B cell (primary cell): ENCODE results near the gene IGFBP3. TPM values are rescaled to one million over a fixed set of nuclear protein-coding genes. Genes with fewer than 3 reads are reported as not detected.

ENCODE experiments used
- ATAC-seq: fragments of 200-7000 bp; cut with Tn5 transposase; one replicate; pipeline ENCODE4 v1.10.0; 2021; ENCODE audit warnings: low read depth, mild to moderate bottlenecking, moderate number of reproducible peaks, moderate library complexity
- CTCF ChIA-PET: fragments of 350-600 bp; sonication (Branson Sonifier 250); formaldehyde crosslinking; loops from one replicate; lab custom pipeline; 2021; ENCODE audit warnings: antibody characterized with exemption, inconsistent platforms; lab: Charles Lee
- POLR2A ChIA-PET: fragments of 350-600 bp; sonication (Branson Sonifier 250); formaldehyde crosslinking; loops from one replicate; lab custom pipeline; 2021; ENCODE audit warnings: antibody characterized with exemption; lab: Charles Lee
- DNase-seq: peaks from one replicate; pipeline ENCODE4 v3.0.0; 2013
- H2AFZ ChIP-seq: 2 replicates; pipeline ENCODE4 v1.6.1; 2012; ENCODE audit warnings: mild to moderate bottlenecking, low read depth, low read length; ENCODE audit not compliant: insufficient read depth, poor library complexity, severe bottlenecking
- H3K27ac ChIP-seq, 2 donors: 1 replicate in 1 of 2; 2 replicates in 1 of 2; pipeline ENCODE4 v1.5.1; 2012 to 2013; ENCODE audit warnings: low read length in 2 of 2, mild to moderate bottlenecking in 2 of 2, moderate library complexity in 1 of 2
- H3K27me3 ChIP-seq, 4 experiments: fragments of 200-600 bp in 1 of 4; sonication (generic) in 1 of 4; replicated peaks in 1 of 4; 1 replicate in 2 of 4; 2 replicates in 2 of 4; pipeline versions ENCODE4 v1.6.1 to v1.7.0; 2013 to 2016; ENCODE audit warnings: low read length in 3 of 4, mild to moderate bottlenecking in 2 of 4, mixed read lengths in 1 of 4, moderate library complexity in 1 of 4; ENCODE audit not compliant: insufficient read depth in 4 of 4, control insufficient read depth in 3 of 4; ENCODE audit errors: control extremely low read depth in 1 of 4
- H3K36me3 ChIP-seq, 2 experiments: replicated peaks in 1 of 2; 1 replicate in 1 of 2; 2 replicates in 1 of 2; pipeline versions ENCODE4 v1.6.1 to v1.7.1; 2013; ENCODE audit warnings: low read length in 1 of 2; ENCODE audit not compliant: insufficient read depth in 2 of 2, control insufficient read depth in 1 of 2; ENCODE audit errors: control extremely low read depth in 1 of 2, extremely low read depth in 1 of 2
- H3K4me1 ChIP-seq, 2 donors: fragments of 200-600 bp in 1 of 2; sonication (generic) in 1 of 2; 1 replicate in 1 of 2; 2 replicates in 1 of 2; pipeline versions ENCODE4 v1.5.1 to v1.6.1; 2013 to 2017; ENCODE audit warnings: low read length in 2 of 2; ENCODE audit not compliant: control insufficient read depth in 2 of 2, insufficient read depth in 2 of 2
- H3K4me2 ChIP-seq: replicated peaks from 2 replicates; pipeline ENCODE3; 2012; ENCODE audit warnings: mild to moderate bottlenecking, low read depth, low read length; ENCODE audit not compliant: poor library complexity, severe bottlenecking
- H3K4me3 ChIP-seq, 5 experiments: fragments of 200-600 bp in 1 of 5; sonication (generic) in 1 of 5; 1 replicate in 3 of 5; 2 replicates in 2 of 5; pipeline versions ENCODE4 v1.5.1 to v1.7.0; 2011 to 2016; ENCODE audit warnings: low read length in 4 of 5, mild to moderate bottlenecking in 4 of 5, low read depth in 2 of 5, control low read depth in 1 of 5, moderate library complexity in 1 of 5; ENCODE audit not compliant: insufficient read depth in 1 of 5; ENCODE audit errors: control extremely low read depth in 1 of 5, extremely low read depth in 1 of 5
- H3K79me2 ChIP-seq: fragments of 200-600 bp; sonication (generic); one replicate; pipeline ENCODE4 v1.6.0; 2016; ENCODE audit warnings: low read length; ENCODE audit not compliant: control insufficient read depth, insufficient read depth
- H3K9ac ChIP-seq: fragments of 200-600 bp; sonication (generic); 2 replicates; pipeline ENCODE4 v1.6.1; 2017; ENCODE audit warnings: mild to moderate bottlenecking, low read length, moderate library complexity
- H3K9me3 ChIP-seq, 3 donors: one replicate each; pipeline versions ENCODE4 v1.6.1 to v1.7.1; 2013; ENCODE audit warnings: low read length in 2 of 3; ENCODE audit not compliant: control insufficient read depth in 2 of 3, insufficient read depth in 1 of 3; ENCODE audit errors: control extremely low read depth in 1 of 3
- H4K20me1 ChIP-seq: 2 replicates; pipeline ENCODE4 v1.6.0; 2012; ENCODE audit warnings: mild to moderate bottlenecking, low read length; ENCODE audit not compliant: insufficient read depth, control insufficient read depth, poor library complexity, severe bottlenecking
- H3K27ac Mint-ChIP-seq: one replicate; pipeline ENCODE4 v1.8.0; 2021; ENCODE audit warnings: mixed read lengths
- H3K27me3 Mint-ChIP-seq: one replicate; pipeline ENCODE4 v1.8.0; 2021; ENCODE audit warnings: mixed read lengths
- H3K4me1 Mint-ChIP-seq: one replicate; pipeline ENCODE4 v1.8.0; 2021; ENCODE audit warnings: mixed read lengths
- H3K4me3 Mint-ChIP-seq: one replicate; pipeline ENCODE4 v1.8.0; 2021; ENCODE audit warnings: mixed read lengths
- H3K9me3 Mint-ChIP-seq: one replicate; pipeline ENCODE4 v1.8.0; 2022; ENCODE audit warnings: mixed read lengths; ENCODE audit not compliant: insufficient read depth
- EZH2 ChIP-seq: IDR thresholded peaks from 2 replicates; pipeline ENCODE4 v1.6.1; 2012; ENCODE audit warnings: borderline replicate concordance, low read depth, mild to moderate bottlenecking, moderate library complexity, low read length; ENCODE audit not compliant: insufficient read depth, poor library complexity, severe bottlenecking
- WGBS: methylation state at CpG from one replicate; pipeline ENCODE4 v1.1.5; 2013; ENCODE audit warnings: missing lambda C conversion rate; ENCODE audit not compliant: insufficient coverage; 5-methylcytosine and 5-hydroxymethylcytosine counted together
- intact Hi-C: fragments of 100-400 bp; cut with micrococcal nuclease; formaldehyde crosslinking; loops from one replicate; pipeline ENCODE4 v1.10.0; 2022
- polyA plus RNA-seq: library from polyadenylated mRNA; depleted of rRNA; stranded (reverse); fragments of >200 nt; gene quantifications from 2 replicates; pipeline ENCODE4 v1.2.3, GENCODE V29; 2012
- total RNA-seq, 2 donors: library from RNA; stranded (reverse); fragments of 120-200 nt in 1 of 2; gene quantifications; 1 replicate in 1 of 2; 2 replicates in 1 of 2; pipeline versions ENCODE4 v1.2.3 to v1.2.4, GENCODE V29; 2013 to 2022
- TF ChIP-seq, protein P1 (sequence below): fragments of 200-600 bp; IDR thresholded peaks from one replicate; pipeline ENCODE4 v1.8.0; 2022; ENCODE audit warnings: antibody characterized with exemption, mild to moderate bottlenecking

Gene IGFBP3
- total and polyA plus RNA-seq, 2 donors (not counting 1 experiment from before 2014, with no cell fraction given): not detected

GRCh38 chr7:45891462-45892402 lies 29.3 kb downstream of the IGFBP3 start:
- ChIA-PET POLR2A (no interaction called here), CTCF (interaction anchor here (1.1 to 1.7 kb wide), 6 partner anchors 9 to 1364 kb away, joined by 3 to 12 read pairs (median 4); no protein-coding TSS in a partner anchor)
- Histone ChIP-seq H3K36me3 (no peaks in the 10 kb centered on the region), H3K27me3 (peaks cover 0 to 46% (median 26%) of the 10 kb centered on the region in 4 experiments), H3K27ac (no peak overlapping the region), H3K4me3 (no peak overlapping the region), H3K9ac (no peak overlapping the region), H3K4me1 (no peaks in the 10 kb centered on the region), H3K9me3 (no peaks in the 10 kb centered on the region), H2AFZ (no peak overlapping the region), H3K4me2 (no peak overlapping the region), H4K20me1 (no peaks in the 10 kb centered on the region), H3K79me2 (no peaks in the 10 kb centered on the region)
- peaks cover 72% of the 10 kb centered on the region for H3K27me3 Mint-ChIP-seq
- TF ChIP-seq EZH2: no peak
- TF ChIP-seq, protein P1, sequence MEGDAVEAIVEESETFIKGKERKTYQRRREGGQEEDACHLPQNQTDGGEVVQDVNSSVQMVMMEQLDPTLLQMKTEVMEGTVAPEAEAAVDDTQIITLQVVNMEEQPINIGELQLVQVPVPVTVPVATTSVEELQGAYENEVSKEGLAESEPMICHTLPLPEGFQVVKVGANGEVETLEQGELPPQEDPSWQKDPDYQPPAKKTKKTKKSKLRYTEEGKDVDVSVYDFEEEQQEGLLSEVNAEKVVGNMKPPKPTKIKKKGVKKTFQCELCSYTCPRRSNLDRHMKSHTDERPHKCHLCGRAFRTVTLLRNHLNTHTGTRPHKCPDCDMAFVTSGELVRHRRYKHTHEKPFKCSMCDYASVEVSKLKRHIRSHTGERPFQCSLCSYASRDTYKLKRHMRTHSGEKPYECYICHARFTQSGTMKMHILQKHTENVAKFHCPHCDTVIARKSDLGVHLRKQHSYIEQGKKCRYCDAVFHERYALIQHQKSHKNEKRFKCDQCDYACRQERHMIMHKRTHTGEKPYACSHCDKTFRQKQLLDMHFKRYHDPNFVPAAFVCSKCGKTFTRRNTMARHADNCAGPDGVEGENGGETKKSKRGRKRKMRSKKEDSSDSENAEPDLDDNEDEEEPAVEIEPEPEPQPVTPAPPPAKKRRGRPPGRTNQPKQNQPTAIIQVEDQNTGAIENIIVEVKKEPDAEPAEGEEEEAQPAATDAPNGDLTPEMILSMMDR: no peak
- no peak overlapping the region for H3K4me3 Mint-ChIP-seq
- DNase-seq (no peak), ATAC-seq (no peak)
- WGBS: 83% methylated on average over 7 of the region's 10 CpGs
- peaks cover 2% of the 10 kb centered on the region for H3K4me1 Mint-ChIP-seq
- H3K27ac Mint-ChIP-seq: no peak overlapping the region
- H3K9me3 Mint-ChIP-seq: no peaks in the 10 kb centered on the region
- intact Hi-C loops: no loop called here
